SK-N-MC (cell line): ENCODE data around the gene SF1.

ENCODE experiments used
- DNase-seq: peaks from one replicate; pipeline ENCODE4 v3.0.0-alpha.2; 2011; ENCODE audit warnings: low read depth, low spot score
- H3K27ac ChIP-seq: fragments of 200-600 bp; sonication (generic); 2 replicates; pipeline ENCODE4 v1.5.1; 2016; ENCODE audit warnings: mixed run types
- H3K36me3 ChIP-seq: fragments of 200-600 bp; sonication (generic); 2 replicates; pipeline ENCODE4 v1.6.1; 2017; ENCODE audit warnings: antibody characterized with exemption, low read length, mixed read lengths; ENCODE audit not compliant: insufficient read depth
- H3K4me3 ChIP-seq: fragments of 200-600 bp; sonication (generic); 2 replicates; pipeline ENCODE4 v1.5.1; 2016
- H3K9ac ChIP-seq: fragments of 200-600 bp; sonication (generic); 2 replicates; pipeline ENCODE4 v1.8.0; 2017; ENCODE audit warnings: mixed run types, mixed read lengths; ENCODE audit not compliant: insufficient read length
- H3K9me3 ChIP-seq: fragments of 200-600 bp; sonication (generic); 2 replicates; pipeline ENCODE4 v1.6.1; 2017; ENCODE audit warnings: low read depth, mild to moderate bottlenecking, antibody characterized with exemption, low read length, moderate library complexity, mixed read lengths
- EZH2 ChIP-seq: fragments of 200-600 bp; sonication (generic); IDR thresholded peaks from one replicate; pipeline ENCODE4 v1.6.1; 2017; ENCODE audit warnings: antibody characterized with exemption
- FOXP2 ChIP-seq: optimal IDR thresholded peaks from 2 replicates; pipeline ENCODE3; 2011; ENCODE audit warnings: mild to moderate bottlenecking, moderate library complexity; ENCODE audit not compliant: insufficient read depth; ENCODE audit errors: extremely low read length, control extremely low read depth
- POLR2AphosphoS5 ChIP-seq: IDR thresholded peaks from 2 replicates; pipeline ENCODE4 v1.6.1; 2012; ENCODE audit warnings: mild to moderate bottlenecking, low read depth, low read length, borderline replicate concordance

SF1 gene

DNA sequence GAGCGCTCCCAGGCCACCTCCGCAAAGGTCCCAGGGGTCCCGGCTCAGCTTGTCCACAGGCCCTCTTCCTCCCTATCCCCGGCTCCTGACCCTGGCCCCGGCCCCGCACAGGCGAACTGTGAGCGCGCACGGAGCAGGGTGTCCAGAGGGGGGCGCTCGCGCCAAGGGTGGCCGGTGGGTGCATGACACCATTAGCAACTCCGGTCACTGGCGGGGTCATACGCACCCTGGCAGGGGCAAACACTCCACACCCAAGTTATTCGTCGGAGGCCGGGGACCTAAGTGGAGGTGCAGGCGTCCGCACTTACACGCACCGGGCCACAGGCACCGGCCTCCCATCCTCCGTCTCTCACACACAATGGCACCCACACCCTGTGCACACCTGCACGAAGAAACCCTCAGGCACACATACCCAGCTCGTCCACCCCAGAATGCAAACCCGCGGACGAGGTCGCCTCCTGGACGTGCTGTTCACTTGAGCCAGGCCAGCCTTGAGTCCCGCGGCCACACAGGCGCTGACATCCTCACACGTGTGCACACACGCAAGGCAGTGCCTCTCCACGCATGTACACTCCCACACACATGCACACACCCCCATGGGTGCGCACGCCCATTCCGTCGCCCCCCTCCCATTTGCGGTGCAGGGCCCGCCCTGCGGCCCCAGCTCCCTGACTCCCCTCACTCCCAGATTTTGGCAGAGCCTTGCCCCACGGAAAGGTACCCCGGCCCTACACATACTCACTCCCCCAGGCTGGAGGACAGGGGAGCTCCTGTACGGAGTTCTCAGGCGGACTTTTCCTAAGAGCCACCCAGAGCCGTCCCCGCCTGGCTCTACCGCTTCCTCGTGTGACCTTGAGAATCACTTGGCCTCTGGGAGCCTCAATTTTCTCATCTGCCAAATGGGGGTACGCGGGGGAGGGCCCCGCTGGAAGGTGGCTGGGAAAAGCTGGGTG is 34.5 kb downstream of the SF1 start, which contains the start of gene RASGRP2:
TSS of gene RASGRP2 (minus strand) at position 552 of the 953 bp plus-strand sequence. CDS start 1,276 bp downstream, outside the sequence.
- TF ChIP-seq FOXP2 (no peak), EZH2 (no peak), POLR2AphosphoS5 (no peak)
- no peak for DNase-seq
- Histone ChIP-seq H3K36me3 (no peaks in the 10 kb centered on the region), H3K27ac (no peak within 1 kb of the TSS), H3K4me3 (peak within 1 kb of the TSS; percentile 78), H3K9me3 (no peaks in the 10 kb centered on the region), H3K9ac (peak within 1 kb of the TSS; percentile 61)

DNA sequence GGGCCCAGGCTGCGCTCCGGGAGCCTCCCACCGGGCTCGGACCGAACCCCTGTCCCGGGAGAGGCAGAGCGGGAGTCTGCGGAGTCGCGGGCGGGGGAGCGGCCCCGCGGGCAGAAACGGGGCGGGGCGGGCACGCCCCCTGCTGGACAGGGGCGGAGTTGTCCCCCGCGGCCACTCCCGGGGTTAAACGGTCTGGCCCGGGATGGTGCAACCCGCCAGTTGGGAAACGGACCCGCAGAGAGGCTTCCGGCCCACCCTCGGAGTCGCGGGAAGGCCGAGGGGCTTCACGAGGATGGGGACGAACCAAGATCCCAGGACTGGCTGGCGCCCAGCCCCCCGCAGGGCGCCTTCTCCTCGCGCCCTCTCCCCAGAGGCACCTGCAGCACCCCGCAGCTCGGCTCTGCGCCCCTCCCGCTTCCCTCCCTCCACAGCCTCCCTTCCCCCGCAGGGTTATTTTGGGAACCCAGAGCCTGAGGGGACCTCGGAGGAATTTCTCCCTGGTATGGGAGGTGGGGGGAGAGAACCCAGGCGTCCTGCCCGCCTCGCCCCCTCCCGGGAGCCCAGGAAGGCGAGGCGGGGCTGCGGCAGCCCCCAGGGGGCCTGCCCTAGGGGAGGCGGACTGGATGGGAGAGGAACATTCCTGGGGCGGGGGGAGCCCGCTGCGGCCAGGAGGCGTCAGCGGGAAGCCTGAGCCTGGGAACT is 35.3 kb downstream of the SF1 start:
- H3K9me3 ChIP-seq = no peaks in the 10 kb centered on the region
- no peaks in the 10 kb centered on the region for H3K36me3 ChIP-seq
- H3K9ac ChIP-seq = peak overlapping the region; percentile 22
- H3K4me3 ChIP-seq = peak overlapping the region; percentile 78
- no peak overlapping the region for H3K27ac ChIP-seq
- DNase-seq = no peak
- no peak for TF ChIP-seq FOXP2
- TF ChIP-seq EZH2 = no peak

DNA sequence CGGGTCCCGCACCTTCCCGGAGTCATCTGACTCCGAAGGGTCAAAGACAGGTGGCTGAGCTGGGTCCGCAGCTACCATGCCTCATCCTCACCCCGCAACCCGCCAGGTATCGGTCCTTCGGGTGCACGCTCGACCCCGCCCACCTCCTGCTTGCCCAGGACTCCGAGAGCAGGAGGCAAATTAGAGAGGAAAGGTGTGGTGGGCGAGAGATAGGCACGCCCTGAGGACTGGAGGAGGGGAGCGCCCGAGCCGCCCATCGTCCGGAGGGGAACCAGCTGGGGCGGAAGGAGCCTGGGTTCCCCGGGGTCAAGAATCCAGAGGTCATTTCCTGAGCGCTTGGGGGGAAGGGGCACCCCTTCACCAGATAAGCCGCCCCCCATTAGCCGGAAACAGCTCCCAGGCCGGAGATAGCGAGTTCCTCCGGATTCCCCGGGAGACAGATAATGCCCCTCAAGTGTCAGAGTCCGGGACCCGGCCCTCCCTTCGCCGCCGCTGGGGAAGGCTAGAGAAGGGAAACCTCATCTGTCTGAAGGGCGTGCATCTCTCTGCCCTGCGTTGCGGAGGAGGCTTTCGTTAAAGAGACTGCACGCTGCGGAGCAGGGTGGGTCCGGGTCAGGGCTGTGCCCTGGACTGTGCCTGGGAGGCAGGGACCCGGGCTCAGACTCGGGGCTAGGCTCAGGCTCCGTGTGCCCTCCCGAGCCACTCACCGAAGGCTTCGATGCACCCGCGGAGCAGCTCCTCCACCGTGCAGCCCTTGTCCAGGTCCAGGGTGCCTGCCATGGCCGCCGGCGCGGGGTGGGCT is 36.1 kb downstream of the SF1 start:
- no peaks in the 10 kb centered on the region for H3K9me3 ChIP-seq
- TF ChIP-seq FOXP2 (no peak), POLR2AphosphoS5 (no peak), EZH2 (no peak)
- peak overlapping the region; percentile 78 for H3K4me3 ChIP-seq
- H3K9ac ChIP-seq = no peak overlapping the region
- H3K36me3 ChIP-seq = no peaks in the 10 kb centered on the region
- DNase-seq = no peak
- H3K27ac ChIP-seq = no peak overlapping the region

DNA sequence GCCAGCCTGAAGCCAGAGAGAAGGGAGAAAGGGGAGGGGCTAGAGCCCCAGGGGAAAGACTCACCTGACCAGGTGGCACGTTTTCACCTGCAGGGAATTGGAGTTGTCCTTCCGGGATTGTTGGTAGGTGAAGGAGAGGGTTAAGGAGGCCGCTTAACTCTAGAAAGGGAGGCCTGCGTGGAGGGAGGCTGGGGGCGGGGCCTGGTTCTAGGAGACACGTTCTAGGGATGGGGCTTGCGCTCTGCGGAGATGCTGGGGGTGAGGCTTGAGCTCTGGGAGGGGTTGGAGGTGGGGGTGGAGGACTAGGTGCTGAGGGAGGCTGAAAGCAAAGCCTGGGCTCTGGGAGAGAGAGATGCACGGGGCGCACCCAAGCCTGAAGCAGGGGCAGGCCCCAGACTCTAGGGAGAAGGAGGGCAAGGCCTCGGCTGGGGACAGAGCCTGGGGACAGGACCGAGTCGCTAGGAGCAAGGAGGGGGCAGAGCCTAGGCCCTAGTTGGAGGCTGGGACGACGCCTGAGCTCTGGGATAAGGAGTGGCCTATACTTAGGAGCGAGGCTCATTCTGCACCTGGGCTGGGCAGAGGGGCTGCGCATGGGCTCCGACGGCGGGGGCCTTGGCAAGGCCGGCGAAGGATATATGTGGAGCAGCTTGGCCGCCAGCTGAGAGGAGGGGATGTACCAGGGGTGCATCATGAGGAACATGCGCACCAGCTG is 36.8 kb downstream of the SF1 start:
- Histone ChIP-seq H3K4me3 (no peak overlapping the region), H3K9ac (no peak overlapping the region), H3K36me3 (no peaks in the 10 kb centered on the region), H3K27ac (no peak overlapping the region), H3K9me3 (no peaks in the 10 kb centered on the region)
- DNase-seq = no peak
- no peak for TF ChIP-seq POLR2AphosphoS5
- no peak for TF ChIP-seq EZH2
- TF ChIP-seq FOXP2 = no peak

DNA sequence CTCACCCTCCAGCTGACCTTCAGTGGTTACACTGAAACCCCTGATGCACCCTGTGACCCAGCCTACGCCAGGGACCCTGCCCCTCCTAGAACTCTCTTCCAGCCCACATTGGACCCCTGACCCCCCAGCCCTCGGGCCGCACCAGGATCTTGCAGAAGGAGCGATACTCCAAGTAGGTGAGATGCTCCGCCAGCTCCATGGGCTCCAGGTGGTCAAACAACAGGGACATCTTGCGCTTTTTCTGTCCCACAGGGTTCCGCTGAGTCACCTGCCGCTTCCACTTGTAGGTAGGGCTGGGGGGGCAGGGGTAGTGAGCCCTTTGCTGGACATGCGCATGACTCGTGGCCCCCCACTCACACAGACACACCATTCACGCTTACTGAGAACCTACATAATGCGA is 38.5 kb downstream of the SF1 start:
- Histone ChIP-seq H3K9ac (no peak overlapping the region), H3K27ac (no peak overlapping the region), H3K9me3 (no peaks in the 10 kb centered on the region), H3K4me3 (no peak overlapping the region), H3K36me3 (no peaks in the 10 kb centered on the region)
- TF ChIP-seq FOXP2 = no peak
- no peak for TF ChIP-seq POLR2AphosphoS5
- TF ChIP-seq EZH2 = no peak
- no peak for DNase-seq

DNA sequence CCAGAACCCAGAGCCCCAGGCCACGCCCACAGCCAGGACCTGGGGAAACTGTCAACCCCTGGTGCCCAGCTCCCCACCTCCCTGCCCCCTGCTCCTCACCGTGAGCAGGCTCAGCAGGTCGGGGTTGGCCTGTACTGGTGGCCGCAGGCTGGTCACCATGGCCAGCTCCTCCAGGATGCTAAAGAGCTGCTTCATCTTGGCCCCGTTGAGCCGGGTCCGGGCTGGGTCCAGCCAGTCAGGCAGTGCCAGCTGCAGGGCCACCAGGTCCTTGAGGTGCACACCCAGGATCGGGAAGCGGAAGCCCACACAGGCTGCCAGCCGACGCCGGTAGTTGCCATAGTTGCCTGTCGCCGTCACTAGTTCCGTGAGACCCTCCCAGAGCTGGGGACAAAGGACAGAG is 41.7 kb downstream of the SF1 start:
- no peaks in the 10 kb centered on the region for H3K36me3 ChIP-seq
- TF ChIP-seq FOXP2 = no peak
- TF ChIP-seq EZH2 = no peak
- TF ChIP-seq POLR2AphosphoS5 = no peak
- DNase-seq = no peak

DNA sequence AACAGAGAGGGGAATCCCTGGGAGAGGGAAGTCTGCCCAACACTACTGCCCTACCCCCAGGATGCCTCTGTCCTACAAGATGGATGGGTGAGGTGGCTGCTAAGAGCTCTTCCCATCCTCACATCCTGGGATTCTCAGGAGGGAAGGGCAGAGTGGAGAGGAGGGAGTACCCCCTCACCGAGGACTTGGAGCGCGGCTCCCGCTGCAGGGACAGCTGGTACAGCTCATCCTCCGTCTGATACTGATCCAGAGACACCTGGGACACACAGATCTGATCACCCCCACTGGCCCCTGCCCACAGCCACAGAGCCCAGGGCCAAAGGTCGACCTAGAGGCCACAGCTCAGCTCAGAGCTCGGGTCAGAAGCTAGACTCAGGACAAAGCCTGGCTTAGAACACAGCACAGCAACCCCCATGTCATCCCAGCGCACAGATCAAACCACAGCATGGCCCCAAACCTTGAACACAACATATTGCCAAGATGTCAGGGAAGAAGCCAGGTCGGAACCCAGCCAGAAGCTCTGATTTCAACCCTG is 42.5 kb downstream of the SF1 start:
- H3K9me3 ChIP-seq = no peaks in the 10 kb centered on the region
- no peaks in the 10 kb centered on the region for H3K36me3 ChIP-seq
- H3K27ac ChIP-seq = no peak overlapping the region
- no peak overlapping the region for H3K9ac ChIP-seq
- H3K4me3 ChIP-seq = no peak overlapping the region
- no peak for TF ChIP-seq POLR2AphosphoS5
- TF ChIP-seq FOXP2 = no peak
- no peak for TF ChIP-seq EZH2
- no peak for DNase-seq

More for the DNA sequence above, 41.7 kb downstream of the SF1 start:
- H3K27ac ChIP-seq = no peak overlapping the region
- H3K9ac ChIP-seq = no peak overlapping the region
- H3K9me3 ChIP-seq = no peaks in the 10 kb centered on the region
- no peak overlapping the region for H3K4me3 ChIP-seq
